Stimulated activated CD8-positive, alpha-beta memory T cell treated with anti-CD3 and anti-CD28 coated beads, Interleukin-2, amount 100 ng/mL, for 1 hour (primary cell): Measurements from ENCODE around the gene ADPRM.

Source experiments
- DNase-seq, 2 donors: peaks; one replicate each; pipeline ENCODE4 v3.0.0-alpha.2; 2020; ENCODE audit warnings: low read depth in 2 of 2

Gene ADPRM

DNA sequence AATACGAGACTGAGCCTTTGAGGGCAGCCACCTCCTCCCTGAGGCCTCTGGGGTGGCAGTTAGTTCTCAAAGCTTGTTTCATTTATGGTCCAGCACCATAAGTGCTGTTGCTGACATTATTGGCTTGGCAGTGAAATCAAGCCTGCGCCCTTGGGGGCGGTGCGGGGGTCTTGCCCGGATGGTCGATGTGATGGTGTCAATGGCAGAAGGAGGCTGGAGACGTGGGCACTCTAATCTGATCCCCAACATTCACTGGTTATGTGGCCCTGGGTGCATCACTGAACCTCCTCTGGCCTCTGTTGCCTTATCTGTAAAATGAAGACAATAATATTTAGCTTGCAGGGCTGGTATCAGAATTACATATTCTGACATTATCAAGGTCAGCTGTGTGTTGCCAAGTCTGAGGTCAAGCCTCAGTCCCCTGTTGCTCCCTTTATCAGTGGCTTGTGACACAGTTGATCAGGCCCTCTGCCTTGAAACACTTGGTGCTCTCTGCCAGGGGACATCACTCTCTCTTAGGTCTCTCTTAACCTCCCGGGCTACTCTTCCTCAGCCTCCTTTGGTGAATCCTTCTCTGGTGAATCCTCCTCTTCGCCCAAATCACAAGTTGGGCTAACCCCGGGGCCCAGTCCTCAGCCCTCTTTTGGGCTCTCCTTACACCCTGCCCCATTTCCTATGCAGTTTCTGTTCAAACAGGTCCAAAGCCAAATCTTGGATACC, 44.2 kb downstream of the ADPRM start:
- DNase-seq = no peak

DNA sequence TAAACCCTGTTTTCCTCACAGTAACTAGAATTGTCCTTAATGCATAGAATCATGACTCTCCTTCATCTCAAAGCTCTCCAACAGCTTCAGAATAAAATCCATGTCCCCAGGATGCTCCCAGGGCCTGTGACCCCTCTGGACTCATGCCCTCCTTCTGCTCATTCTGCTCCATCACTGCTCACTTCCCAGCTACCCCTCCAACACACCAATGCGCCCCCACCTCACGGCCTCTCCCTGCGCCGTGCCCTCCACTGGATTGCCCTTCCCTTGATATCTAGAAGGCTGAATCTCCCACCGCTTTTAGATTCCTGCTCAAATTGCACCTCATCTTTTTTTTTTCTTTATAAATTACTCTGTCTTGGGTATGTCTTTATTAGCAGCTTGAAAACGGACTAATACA, 45.0 kb downstream of the ADPRM start:
- no peak for DNase-seq

DNA sequence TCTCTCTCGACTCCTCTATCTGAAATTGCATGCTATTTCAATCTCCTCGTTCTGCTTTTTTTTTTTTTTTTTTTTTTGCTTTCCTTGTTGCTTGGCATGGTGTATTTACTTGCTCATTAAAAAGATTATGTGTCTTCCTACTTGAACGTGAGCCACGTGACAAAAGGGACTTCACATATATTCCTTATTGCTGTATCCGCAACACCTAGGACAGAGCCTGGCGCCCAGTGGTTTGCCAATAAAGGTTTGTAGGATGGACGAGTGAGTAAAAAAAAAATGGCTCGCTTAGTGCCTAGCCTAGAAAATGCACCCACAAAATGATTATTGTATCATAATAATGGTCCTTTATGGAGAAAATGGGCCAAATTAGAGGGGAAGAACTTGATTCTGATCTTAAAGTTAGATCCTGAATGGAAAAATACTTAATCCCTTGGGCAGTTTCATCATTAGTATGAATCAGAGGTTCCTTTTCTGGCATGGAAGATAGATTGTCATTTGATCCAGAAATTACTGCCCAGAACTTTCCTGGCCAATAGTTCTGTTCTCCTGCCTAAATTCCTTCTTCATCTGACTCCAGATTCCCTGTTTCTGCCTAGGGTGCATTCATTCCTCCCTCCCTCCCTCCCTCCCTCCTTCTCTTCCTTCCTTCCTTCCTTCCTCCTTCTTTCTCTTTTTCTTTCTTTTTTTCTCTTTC, 46.1 kb downstream of the ADPRM start:
- DNase-seq = no peak

DNA sequence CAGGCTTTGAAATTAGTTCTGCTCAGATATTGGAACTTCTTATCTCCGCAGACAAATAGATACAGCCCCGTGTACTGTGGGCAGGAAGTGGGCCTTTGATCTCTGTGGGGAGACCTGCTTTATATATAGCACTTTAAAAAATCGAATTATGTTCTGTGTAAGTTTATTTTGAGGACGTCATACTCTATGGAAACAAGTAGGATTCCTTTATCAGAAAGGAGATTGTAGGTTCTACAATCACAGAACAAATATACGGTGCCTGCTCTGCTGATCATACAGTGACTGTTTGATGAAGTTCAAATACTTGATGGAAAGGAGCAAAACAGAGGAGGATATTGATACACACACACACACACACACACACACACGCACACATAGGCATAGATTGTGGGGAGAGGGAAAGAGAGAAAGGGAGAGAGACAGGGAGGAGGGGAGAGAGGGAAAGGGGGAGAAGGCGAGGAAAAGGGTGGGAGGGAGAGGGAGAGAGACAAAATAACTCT, 47.2 kb downstream of the ADPRM start:
- no peak for DNase-seq

DNA sequence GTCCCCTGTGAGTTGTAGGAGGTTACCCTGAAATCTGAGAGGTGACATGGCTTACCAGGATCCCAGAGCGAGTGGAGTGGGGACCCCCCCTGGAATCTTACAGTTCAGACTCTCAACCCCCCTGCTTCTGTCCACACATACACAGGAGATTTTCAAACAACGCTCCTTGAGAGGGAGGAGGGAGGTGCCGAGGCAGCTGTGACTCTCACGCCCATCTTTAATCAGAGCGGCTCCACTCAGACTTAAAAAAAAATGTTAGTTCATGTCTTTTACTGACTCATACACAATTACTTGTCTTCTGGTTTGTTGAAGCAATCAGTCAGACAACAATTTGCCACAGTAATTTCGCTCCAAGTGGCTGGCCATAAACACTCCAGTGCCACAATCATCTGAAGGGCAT, 47.8 kb downstream of the ADPRM start:
- DNase-seq = no peak

DNA sequence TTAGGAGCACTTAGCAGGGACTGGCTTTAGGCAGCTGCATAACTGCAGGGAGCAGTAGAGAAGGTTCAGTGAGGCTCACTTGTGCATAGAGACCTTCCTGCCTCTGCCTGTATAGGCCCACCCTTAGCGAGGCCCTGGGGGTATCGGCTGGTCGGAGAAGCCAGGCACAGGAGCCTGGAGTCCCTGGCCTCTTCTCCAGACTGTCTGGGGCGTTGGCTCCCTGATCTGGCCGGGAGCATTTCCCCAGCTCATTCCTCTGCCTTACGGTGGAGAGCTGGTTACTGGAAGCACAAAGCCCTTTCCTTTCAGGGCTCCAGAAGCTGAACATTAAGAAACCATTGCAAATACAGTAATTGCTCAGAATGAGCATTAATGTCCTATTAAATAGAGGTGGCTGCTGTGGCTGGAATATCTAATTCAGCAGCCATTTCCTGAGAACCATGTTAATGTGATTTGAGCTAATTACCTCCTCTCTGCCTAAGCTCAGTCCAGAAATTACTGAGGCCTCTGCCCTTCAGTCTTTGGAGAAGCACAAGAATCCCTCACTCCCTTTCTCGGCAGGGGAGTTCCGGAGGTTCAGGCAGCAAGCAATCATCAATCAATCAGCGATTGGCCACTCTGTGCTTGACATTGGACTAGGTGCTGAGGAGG, 51.3 kb downstream of the ADPRM start:
- DNase-seq = no peak

DNA sequence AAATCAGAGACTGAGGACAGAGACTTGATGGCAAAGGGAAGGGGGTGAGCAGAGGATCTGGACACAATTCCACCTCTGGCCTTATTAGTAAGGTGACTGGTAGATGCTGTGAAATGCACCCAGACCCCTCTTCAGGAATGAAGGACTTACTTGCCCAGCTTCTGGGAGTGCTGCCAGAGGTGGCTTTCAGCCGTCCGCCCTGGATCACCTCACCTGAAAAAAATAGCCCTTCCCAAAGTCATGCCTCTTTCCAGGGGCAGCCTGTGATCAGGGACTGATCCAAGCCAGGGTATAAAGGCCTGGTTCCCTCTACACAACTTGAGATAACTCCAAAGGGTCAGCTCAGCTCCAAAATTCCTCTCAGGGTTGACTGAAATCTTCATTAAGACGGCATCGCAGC, 52.8 kb downstream of the ADPRM start:
- no peak for DNase-seq

DNA sequence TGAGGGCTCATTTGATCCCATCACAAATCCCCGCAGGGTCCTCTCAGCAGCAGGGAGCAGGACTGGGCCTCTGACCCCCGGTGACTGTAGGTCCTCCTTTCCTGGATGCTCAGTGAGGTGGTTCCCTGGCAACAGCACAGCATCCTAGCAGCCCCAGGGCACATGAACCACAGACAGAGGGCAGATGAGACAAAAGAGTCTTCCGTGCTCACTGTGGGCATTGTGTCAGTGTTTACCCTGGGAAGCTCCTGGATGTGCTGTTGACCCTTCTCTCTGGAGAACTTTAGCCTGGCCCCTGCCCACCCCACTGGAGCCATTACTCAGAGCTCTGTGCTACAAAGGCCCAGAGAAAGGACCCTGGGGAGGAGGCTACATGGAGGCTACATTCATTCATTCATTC, 54.2 kb downstream of the ADPRM start:
- DNase-seq = no peak

DNA sequence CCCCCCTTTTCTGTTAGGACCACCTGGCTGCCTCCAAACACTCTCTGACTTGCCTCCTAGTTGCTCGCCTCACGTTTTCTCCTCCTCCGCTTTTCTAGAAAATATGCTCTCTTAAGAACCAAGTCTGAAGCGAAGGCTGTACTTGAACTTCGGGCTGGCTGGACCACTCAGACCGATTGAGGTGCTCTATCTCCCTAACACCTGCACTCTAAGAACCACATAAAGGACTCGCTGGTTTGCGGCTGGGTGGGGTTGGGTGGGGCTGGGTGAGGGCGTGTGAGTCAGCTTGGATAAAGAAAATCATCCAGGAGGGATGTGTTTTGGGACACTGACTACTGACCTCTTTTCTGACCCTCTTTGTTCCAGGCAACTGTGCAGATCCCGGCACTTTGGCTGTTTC, 55.3 kb downstream of the ADPRM start:
- DNase-seq = no peak

DNA sequence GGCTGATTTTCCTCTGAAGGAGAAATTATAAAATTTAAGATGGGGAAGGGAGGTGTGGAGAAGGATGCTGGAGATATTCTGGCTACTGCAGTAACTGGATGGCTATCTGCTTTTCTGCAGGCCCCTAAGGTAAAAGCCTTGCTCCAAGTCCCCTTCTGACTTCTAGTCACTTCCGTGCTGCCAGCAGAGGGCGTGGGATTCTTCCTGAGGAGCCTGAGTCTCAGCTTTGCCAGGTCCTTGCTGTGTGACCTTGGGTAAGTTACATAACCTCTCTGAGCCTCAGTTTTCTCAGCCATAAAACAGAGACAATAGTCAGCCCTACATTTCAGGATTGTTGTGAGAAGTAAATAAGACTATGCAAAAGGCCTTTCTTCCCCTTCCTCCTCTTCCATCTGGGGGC, 56.7 kb downstream of the ADPRM start:
- DNase-seq = no peak

DNA sequence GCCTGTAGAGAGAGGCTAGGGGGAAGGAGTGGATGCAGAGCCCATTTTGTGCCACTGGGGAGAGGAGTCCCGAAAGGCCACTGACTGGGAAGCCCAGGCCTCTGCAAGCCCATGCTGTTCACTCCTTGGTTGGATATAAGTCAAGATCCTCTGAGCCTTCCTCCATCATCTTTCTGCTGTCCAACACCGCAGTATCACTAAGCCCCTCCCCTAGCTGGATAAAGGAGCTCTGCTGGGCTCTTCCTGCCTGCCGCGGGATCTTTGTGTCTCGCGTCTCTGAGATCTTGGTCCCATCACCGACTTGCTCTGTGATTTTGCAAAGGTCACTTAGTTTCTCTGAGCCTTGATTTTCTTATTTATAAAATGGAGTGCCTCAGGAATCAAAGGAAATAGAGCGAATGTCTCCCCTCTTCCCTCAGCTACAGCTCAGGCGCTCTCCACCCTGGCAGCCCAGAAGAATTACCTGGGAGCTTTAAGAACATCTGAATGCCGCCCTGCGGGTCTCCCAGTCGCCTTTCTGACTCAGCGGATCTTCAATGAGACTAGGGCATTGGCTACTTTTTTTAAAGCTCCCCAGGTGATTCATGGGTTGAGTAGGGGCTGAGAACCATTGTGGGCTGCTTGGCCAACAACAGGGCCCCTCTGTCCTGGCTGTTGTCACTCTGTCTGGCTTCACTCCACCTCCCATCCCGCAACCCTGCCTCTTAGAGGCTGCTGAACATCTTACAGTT, 57.6 kb downstream of the ADPRM start:
- DNase-seq = no peak

DNA sequence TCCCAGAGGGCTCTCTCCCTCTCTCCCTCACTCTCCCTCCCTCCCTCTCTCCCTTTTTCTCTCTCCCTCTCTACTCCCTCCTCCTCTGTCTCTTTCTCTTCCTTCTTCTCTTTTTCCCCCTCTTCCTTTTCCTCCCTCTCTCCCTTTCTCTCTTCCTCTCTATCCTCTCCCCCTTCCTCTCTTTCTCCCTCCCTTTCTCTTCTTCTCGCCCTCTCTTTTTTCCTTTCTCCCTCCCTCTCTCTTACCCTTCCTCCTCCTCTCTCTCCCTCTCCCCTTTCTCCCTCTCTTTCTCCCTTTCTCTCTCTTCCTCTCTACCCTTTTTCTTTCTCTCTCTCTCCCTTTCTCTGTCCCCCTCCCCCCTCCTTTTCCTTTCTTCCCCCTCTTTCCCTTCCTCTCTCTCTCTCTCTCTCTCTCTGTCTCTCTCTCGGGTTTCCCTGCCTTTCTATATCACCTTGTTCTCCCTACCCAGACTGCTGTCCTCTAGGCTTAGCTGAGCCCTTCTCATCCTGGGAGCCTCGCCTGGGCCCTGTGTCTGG, 58.3 kb downstream of the ADPRM start:
- no peak for DNase-seq

DNA sequence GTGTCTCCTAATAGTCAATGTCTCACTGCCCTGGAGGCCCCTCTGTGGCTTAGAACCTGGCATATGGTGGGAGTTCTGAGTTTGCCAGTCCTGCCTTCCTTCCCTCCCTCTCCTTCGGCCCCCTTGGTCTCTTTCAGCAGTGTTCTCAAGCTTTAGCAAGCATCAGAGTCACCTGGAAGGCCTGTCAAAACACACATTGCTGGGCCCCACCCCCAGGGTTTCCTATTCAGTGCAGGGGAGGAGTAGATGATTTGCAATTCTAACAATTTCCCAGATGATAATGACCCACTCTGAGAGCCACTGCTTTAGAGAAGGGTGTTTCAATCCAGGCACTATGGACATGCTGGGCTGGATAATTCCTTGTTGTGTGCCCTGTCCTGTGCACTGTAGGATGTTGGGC, 58.8 kb downstream of the ADPRM start:
- DNase-seq = no peak

DNA sequence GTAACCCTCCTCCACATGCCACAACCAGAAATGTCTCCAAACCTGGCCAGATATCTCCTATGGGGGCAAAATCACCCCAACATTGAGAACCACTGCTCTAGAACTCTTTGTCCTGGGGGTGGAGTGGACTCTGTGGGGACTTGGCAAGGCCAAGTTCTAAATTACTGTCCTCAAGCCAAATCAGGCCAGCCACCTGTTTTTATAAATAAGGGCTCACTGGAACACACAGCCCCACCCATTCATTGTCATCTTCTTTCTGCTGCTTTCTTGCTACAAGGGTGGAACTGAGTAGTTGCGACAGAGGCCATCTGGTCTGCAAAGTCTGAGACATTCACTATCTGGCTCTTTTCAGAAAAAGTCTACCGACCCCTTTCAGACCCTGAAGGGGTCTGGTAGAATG, 59.2 kb downstream of the ADPRM start:
- DNase-seq = no peak

DNA sequence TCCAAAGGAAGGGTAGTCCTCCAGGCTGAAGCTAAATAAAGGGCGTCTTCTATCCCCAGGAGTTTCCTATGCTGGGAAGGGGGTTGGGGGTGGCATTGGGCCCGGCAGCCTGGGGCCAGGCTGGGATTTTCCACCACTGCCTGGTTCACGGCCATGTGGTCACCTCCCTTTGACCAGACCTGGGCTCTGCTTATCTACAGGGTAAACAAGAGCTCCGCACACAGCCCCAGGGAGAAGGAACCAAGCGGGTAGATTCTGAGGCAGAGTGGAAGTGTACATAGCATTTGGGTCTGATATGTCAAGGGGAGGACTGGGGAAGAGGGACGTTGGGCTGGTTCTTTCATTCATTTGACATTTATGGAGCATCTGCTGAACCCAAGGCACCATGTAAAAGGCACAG, 59.7 kb downstream of the ADPRM start:
- no peak for DNase-seq

DNA sequence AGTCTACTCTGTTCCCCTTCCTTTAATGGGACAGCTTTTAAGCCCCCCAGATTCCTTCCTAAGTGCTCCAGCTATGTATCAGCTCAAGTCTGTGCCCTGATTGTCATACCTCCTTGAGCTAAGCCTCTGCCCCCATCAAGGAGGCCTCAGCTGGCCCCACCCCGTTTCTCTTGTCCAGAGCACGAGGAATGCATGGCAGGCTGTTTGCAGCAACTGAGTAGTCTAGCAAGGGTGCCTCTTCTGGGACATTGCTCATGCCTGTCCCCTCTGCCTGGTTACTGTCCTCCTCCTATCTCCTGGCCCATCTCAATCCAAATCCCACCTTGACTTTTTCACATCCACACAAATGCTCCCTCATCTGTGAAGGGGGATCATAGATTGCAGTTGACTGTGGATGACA, 60.3 kb downstream of the ADPRM start:
- no peak for DNase-seq

DNA sequence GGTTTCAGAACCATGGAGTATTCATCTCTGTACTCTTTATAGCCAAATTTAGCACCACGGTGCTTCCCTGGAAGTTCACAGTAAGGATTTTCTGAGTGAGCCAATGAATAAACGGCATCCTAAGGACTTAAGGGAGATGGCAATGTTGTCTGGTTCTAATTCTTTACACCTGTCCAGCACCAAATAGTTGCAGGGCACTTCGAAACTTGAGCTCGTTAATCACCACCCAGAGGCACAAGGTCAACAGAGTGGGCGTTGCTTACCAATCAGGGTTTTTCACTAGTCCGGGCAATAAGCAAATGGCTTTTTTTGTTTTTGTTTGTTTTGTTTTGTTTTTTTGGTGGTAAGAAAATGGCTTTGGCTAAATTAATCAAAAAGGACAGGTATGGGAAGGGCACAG, 60.7 kb downstream of the ADPRM start:
- no peak for DNase-seq
